IPS-18c (cell line): ENCODE results near the gene NR2F1.

Source experiments
- H3K4me3 ChIP-seq: 2 replicates; pipeline ENCODE4 v1.7.0; 2013; ENCODE audit warnings: low read depth, mild to moderate bottlenecking, low read length, moderate library complexity; ENCODE audit not compliant: insufficient read depth
- H3K9me3 ChIP-seq: one replicate; pipeline ENCODE4 v1.6.1; 2013; ENCODE audit warnings: mild to moderate bottlenecking, low read length, moderate library complexity; ENCODE audit not compliant: control insufficient read depth, insufficient read depth

Gene NR2F1

GRCh38 chr5:93586736-93587596 lies 3.9 kb downstream of the NR2F1 start:
- Histone ChIP-seq H3K4me3 (no peak overlapping the region; the same call in 1 of the 2 replicates), H3K9me3 (no peaks in the 10 kb centered on the region)

- peak overlapping the region; percentile 34; the same call in 1 of the 2 replicates for H3K4me3 ChIP-seq
- no peaks in the 10 kb centered on the region for H3K9me3 ChIP-seq
Observed at GRCh38 chr5:93587597-93588351, 4.8 kb downstream of the NR2F1 start.

DNA sequence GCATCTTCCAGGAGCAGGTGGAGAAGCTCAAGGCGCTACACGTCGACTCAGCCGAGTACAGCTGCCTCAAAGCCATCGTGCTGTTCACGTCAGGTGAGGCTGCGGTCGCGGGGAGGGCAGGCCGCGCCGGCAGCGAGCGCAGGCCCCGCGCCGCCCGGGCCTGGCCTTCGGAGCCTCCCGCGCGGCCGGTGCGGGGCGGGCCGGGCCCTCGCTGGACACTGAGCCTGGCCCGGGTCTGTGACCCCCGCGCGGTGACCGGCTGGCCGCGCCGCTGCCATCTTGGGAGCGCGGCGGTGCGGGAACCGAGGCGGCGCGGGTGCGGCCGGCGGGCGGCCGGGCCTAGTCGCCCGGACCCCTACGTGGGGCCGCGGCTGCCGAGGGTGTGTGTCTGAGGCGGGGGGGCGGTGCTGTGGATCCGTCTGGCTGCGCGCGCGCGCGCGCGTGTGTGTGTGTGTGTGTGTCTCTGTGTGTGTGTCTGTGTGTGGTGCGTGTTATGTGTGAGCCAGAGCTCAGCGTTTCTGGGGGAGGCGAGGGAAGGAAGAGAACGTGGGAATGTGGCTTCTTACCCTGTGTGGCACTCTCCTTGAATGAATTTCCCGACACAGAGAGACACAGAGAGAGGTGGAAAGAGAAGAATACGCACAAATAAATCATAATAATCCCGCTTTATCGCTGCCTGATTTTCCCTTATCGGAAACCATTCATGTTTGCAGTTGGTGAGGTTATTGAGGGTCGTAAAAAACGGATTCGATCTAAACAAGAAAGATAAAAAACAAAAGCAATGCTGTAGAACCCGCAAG lies 5.5 kb downstream of the NR2F1 start:
- H3K4me3 ChIP-seq: peak overlapping the region; percentile 34; the same call in 1 of the 2 replicates
- H3K9me3 ChIP-seq: no peaks in the 10 kb centered on the region

DNA sequence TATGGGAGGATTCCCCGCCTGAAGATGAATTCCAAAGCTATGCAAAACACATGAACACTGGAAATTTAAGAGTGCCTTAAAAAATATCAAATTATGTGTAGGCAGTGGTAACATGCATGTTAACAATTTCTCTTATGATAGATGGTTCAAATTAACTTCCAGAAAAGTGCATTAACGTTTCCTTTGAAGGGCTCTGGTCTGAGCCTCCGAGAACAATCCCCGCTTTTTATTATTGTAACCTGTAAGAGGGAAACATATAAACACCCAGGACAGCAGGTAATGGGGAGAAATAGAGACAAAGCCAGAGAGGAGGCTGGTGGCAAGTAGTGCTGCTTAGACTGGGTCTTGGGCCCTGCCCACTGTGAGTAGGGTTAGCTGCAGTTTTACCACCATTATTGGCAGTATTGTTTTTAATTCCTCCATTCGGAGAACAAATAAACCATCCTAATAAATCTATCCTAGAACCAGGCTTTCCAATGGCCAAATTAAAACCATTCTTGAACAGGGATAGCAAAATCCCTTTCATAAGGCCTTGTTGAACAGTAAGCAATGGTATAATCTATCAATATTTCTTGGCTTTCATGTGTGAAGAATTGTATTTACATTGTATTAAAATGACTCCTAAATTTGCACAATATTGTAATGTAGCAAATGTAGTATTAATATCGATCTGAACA lies 6.3 kb downstream of the NR2F1 start:
- peak overlapping the region; percentile 15; the same call in 1 of the 2 replicates for H3K4me3 ChIP-seq

GRCh38 chr5:93589829-93590215 lies 6.8 kb downstream of the NR2F1 start:
- H3K9me3 ChIP-seq: peaks cover under 1% of the 10 kb centered on the region
- no peak overlapping the region for H3K4me3 ChIP-seq

More for the DNA sequence above, 6.3 kb downstream of the NR2F1 start:
- no peaks in the 10 kb centered on the region for H3K9me3 ChIP-seq

GRCh38 chr5:93590493-93590892 lies 7.5 kb downstream of the NR2F1 start:
- H3K9me3 ChIP-seq: peaks cover 2% of the 10 kb centered on the region

DNA sequence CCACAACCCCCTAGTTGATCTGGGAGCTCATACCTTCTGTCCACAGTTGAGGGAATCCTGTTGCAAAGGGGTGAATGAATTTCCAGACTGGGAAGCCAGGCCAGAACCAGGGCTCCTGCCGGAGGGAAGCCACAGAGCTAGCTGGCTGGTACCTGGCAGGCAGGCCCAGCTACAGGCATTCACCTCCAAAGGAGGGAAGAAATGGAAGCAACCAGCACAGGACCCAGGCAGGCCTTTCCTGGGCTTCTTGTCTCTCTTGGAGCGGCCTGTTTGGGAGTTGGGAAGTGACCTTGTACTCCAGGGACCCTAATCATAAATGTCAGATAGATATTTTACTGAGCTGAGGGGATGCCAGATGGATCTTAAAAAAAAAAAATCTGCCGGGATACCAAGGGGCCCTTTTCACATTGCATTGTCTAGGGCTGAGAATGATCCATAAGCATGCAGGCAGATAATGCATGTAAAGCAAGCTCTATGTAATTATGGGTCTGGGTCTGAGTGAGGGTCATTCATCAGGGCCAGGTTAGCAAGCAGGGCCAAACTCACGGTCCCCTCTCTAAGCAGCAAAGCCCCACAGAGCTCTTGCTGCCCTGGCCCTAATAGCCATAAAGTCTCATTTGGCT lies 8.4 kb downstream of the NR2F1 start:
- Histone ChIP-seq H3K4me3 (no peak overlapping the region), H3K9me3 (peaks cover 2% of the 10 kb centered on the region)

More at GRCh38 chr5:93590493-93590892, 7.5 kb downstream of the NR2F1 start:
- no peak overlapping the region for H3K4me3 ChIP-seq

DNA sequence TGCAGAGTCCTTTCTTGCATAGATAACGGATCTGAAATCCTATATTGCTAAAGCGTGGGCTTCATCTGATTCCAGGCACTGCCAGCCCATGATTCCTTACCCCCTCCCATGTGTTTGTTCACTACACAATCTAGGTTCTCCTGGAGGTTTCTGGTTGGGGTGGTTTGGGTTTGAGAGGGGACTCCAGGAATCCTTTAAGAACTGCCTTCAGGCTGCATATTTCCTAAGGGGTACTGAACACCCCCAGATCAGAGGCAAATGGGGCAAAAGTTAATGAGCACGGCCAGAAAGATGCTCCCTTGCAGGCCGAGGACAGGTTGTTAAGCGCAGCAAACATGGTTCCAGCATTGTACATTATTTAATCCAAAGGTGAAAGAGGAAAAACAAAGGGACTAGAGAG lies 9.9 kb downstream of the NR2F1 start:
- H3K4me3 ChIP-seq: no peak overlapping the region
- H3K9me3 ChIP-seq: peaks cover 4% of the 10 kb centered on the region

DNA sequence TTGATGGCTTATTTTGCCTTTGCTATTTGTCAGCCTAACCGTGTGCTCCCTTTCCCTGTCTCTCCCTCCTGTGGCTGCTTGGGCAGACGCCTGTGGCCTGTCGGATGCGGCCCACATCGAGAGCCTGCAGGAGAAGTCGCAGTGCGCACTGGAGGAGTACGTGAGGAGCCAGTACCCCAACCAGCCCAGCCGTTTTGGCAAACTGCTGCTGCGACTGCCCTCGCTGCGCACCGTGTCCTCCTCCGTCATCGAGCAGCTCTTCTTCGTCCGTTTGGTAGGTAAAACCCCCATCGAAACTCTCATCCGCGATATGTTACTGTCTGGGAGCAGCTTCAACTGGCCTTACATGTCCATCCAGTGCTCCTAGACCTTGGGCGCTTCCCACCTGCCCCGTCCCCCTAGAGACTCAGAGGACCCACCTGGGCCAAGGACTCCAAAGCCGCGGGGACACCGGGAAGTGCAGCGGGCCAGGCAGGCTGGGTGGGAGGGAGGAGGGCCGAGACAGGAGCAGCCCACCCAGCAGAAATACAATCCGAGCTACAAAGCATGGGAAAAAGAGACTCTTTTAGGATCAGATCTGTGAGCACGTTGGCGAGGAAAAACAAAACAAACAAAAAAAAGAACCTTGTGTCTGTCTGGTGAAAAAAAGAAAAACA lies 10.6 kb downstream of the NR2F1 start:
- H3K9me3 ChIP-seq: peaks cover 4% of the 10 kb centered on the region
- H3K4me3 ChIP-seq: peak overlapping the region; percentile 17; the same call in 1 of the 2 replicates

GRCh38 chr5:93594591-93595419 lies 11.8 kb downstream of the NR2F1 start:
- H3K4me3 ChIP-seq: no peak overlapping the region
- H3K9me3 ChIP-seq: peaks cover 4% of the 10 kb centered on the region

DNA sequence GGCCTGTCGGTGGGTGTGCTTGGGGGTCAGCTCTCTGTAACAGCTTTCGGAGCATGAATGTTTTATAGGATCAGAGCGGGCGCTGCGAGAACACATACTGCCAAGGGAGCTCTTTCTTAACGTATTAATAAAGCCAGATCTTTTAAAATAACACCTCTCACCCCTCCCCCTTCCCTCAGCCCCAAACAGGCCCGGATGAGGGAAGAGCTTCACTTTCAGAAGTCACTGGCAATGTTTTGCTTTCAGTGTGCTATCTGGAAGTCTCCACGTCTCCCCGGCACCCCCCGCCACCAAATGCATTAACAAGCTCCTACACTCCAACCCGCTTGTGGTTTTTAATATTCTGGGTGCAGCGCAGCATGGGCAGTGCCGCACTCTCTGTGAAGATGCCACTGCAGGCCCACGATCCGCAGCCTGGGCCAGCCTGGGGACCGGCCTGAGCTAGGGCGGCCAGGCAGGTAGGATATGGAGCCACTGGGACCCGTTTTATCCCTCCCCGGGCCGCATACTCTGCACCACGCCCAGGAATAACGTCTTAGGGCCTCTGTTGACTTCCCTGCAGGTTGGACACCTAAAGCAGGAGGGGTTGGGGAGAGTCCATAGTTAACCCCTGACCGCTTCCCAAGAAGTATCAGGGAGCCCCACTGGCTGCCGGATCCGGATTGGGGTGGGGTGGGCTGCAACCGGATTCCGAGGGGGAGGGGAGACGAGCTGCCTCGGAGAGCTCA lies 12.6 kb downstream of the NR2F1 start:
- Histone ChIP-seq H3K9me3 (peaks cover 4% of the 10 kb centered on the region), H3K4me3 (no peak overlapping the region)

GRCh38 chr5:93596310-93596675 lies 13.3 kb downstream of the NR2F1 start:
- Histone ChIP-seq H3K9me3 (peaks cover 4% of the 10 kb centered on the region), H3K4me3 (no peak overlapping the region)

DNA sequence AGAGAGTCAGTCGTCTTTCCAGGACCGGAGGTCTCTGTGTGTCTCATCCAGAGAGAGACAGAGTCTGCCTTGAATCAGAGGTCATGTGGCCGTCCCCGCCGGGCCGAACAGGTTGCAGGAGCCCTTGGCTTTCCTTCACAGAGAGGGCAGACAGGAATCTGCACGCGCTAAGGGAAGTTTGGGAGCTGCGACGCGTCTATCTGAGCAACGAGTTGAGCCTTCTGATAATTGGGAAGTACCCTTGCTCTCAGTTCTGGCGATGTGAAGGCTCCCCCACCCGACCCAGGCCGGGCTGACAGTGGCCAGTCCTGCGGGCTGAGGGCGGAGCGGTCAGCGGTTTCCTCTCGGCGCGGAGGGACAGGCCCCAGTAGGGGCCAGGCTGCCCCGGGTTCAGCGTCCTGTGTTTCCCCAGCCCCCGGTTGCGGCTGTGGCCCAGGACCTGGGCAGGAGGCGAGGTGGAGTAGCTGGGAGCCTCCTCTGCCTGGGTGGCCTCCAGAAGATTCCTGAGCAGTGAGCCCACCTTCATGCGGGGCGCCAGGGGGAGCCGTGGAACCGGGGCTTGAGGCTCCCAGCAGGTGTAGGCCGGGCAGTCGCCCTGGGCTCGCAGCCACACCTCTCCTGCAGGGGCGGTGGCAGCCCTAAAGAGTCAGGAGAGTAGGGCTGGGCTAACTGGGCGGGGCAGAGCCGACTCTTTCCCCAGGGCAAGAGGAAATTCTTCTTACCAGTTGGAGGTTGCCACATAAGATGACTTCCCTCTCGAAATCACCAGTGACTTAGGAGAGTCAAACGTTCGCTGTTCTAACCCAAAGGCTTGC lies 13.9 kb downstream of the NR2F1 start:
- Histone ChIP-seq H3K4me3 (peak overlapping the region; percentile 28; the same call in 1 of the 2 replicates), H3K9me3 (peaks cover 4% of the 10 kb centered on the region)
